ENCODE results near the gene ADRA2A. TPM values are rescaled to one million over a fixed set of nuclear protein-coding genes. Genes with fewer than 3 reads are reported as not detected.

Gene ADRA2A
- total RNA-seq, 1 donor from 2014 or later, result not detected

GRCh38 chr10:111039522-111039921, 37.3 kb upstream of the ADRA2A start:
- ATAC-seq (ENCODE audit: low read depth) (no peak), DNase-seq (no peak)
- H3K9me3 Mint-ChIP-seq, result peaks cover 29% of the 10 kb centered on the region
- intact Hi-C loops (cut with micrococcal nuclease), result no loop called here
- H3K36me3 Mint-ChIP-seq (ENCODE audit: low read depth), result peaks cover 5% of the 10 kb centered on the region
- H3K4me3 Mint-ChIP-seq, result no peak overlapping the region
- ChIA-PET CTCF (no interaction called here), POLR2A (no interaction called here)
- no peak for TF ChIP-seq CTCF (IDR thresholded peaks at IDR 0.05)
- no peaks in the 10 kb centered on the region for H3K4me1 Mint-ChIP-seq
- no peaks in the 10 kb centered on the region for H3K27me3 Mint-ChIP-seq
- no peak overlapping the region for H3K27ac Mint-ChIP-seq

- intact Hi-C loops (cut with micrococcal nuclease), result no loop called here
- Mint-ChIP-seq H3K27me3 (peaks cover 30% of the 10 kb centered on the region), H3K36me3 (ENCODE audit: low read depth) (no peaks in the 10 kb centered on the region), H3K4me3 (no peak overlapping the region), H3K4me1 (no peaks in the 10 kb centered on the region), H3K27ac (no peak overlapping the region), H3K9me3 (peaks cover 23% of the 10 kb centered on the region)
- no peak for DNase-seq
- no peak for TF ChIP-seq CTCF (IDR thresholded peaks at IDR 0.05)
- ChIA-PET CTCF (no interaction called here), POLR2A (no interaction called here)
- ATAC-seq (ENCODE audit: low read depth), result no peak
Measured at GRCh38 chr10:111057006-111057405, 19.8 kb upstream of the ADRA2A start.

- TF ChIP-seq CTCF (IDR thresholded peaks at IDR 0.05), result no peak
- no peak for DNase-seq
- H3K27me3 Mint-ChIP-seq, result peaks cover 58% of the 10 kb centered on the region
- intact Hi-C loops (cut with micrococcal nuclease), result no loop called here
- no peak overlapping the region for H3K4me3 Mint-ChIP-seq
- H3K27ac Mint-ChIP-seq, result no peak overlapping the region
- ATAC-seq (ENCODE audit: low read depth), result no peak
- CTCF ChIA-PET, result no interaction called here
- H3K9me3 Mint-ChIP-seq, result peaks cover 14% of the 10 kb centered on the region
- H3K36me3 Mint-ChIP-seq (ENCODE audit: low read depth), result no peaks in the 10 kb centered on the region
- POLR2A ChIA-PET, result no interaction called here
- H3K4me1 Mint-ChIP-seq, result no peaks in the 10 kb centered on the region
Measured at GRCh38 chr10:111063471-111063870, 13.4 kb upstream of the ADRA2A start.

- H3K27ac Mint-ChIP-seq, result no peak overlapping the region
- H3K4me1 Mint-ChIP-seq, result peaks cover 10% of the 10 kb centered on the region
- peaks cover 52% of the 10 kb centered on the region for H3K27me3 Mint-ChIP-seq
- H3K4me3 Mint-ChIP-seq, result no peak overlapping the region
- TF ChIP-seq CTCF (IDR thresholded peaks at IDR 0.05), result no peak
- ChIA-PET CTCF (no interaction called here), POLR2A (no interaction called here)
- intact Hi-C loops (cut with micrococcal nuclease), result no loop called here
- peaks cover 4% of the 10 kb centered on the region for H3K9me3 Mint-ChIP-seq
- DNase-seq (no peak), ATAC-seq (ENCODE audit: low read depth) (no peak)
- H3K36me3 Mint-ChIP-seq (ENCODE audit: low read depth), result no peaks in the 10 kb centered on the region
Measured at GRCh38 chr10:111072232-111072631, 4.6 kb upstream of the ADRA2A start.

GRCh38 chr10:111075577-111076185, 1.1 kb upstream of the ADRA2A start:
- H3K4me3 Mint-ChIP-seq, result peak overlapping the region; percentile 74
- CTCF ChIA-PET, result interaction anchor here (1.4 kb wide), 1 partner anchor 11 kb away, joined by 3 read pairs; no protein-coding TSS in a partner anchor

More at GRCh38 chr10:111075577-111076185, 1.1 kb upstream of the ADRA2A start:
- Mint-ChIP-seq H3K4me1 (peaks cover 20% of the 10 kb centered on the region), H3K27me3 (peaks cover 51% of the 10 kb centered on the region), H3K9me3 (no peaks in the 10 kb centered on the region), H3K36me3 (ENCODE audit: low read depth) (no peaks in the 10 kb centered on the region), H3K27ac (no peak overlapping the region)
- DNase-seq, result no peak
- intact Hi-C loops (cut with micrococcal nuclease), result loop anchor here (1.0 kb wide), 1 partner anchor 285 kb away; no protein-coding TSS in a partner anchor
- TF ChIP-seq CTCF (IDR thresholded peaks at IDR 0.05), result no peak
- POLR2A ChIA-PET, result no interaction called here
- no peak for ATAC-seq (ENCODE audit: low read depth)

Data from activated B cell treated with CpG ODN at 0.5 μM for 24 hours (primary cell).